HG02571 (cell line): Measurements from ENCODE around the gene CWC27.

ENCODE experiments used
- ATAC-seq: cut with Tn5 transposase; IDR thresholded peaks from one replicate; pipeline ENCODE4 v1.9.1; 2021; ENCODE audit warnings: mild to moderate bottlenecking, moderate library complexity; ENCODE audit not compliant: unreplicated experiment

The CWC27 gene

DNA sequence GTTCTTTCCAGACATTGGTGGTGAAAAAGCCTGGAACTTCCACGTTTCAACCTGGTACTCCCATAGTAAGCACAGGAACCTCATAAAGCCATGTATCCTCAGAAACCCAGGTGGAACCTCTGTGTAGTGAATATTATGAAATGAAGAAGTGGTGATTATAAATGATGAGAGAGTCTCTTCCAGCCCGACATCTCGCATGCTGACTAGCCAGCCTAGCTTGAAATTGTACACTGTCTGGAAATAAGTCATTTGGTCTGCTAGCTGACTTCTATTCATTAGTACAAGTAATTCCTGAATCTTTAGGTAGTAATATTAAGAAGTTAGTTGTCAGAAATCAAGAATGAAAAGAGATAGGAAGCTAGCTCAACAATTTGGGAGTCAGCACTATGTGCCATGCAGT, 203.3 kb downstream of the CWC27 start:
- no peak for ATAC-seq

GRCh38 chr5:64972591-64972990, 203.9 kb downstream of the CWC27 start:
- ATAC-seq = no peak

GRCh38 chr5:64973215-64973614, 204.5 kb downstream of the CWC27 start:
- no peak for ATAC-seq

- no peak for ATAC-seq
Observed at GRCh38 chr5:64977779-64978178, 209.0 kb downstream of the CWC27 start.

- ATAC-seq = no peak
Observed at GRCh38 chr5:64978546-64978945, 209.8 kb downstream of the CWC27 start.

- no peak for ATAC-seq
Observed at GRCh38 chr5:64979531-64979930, 210.8 kb downstream of the CWC27 start.

DNA sequence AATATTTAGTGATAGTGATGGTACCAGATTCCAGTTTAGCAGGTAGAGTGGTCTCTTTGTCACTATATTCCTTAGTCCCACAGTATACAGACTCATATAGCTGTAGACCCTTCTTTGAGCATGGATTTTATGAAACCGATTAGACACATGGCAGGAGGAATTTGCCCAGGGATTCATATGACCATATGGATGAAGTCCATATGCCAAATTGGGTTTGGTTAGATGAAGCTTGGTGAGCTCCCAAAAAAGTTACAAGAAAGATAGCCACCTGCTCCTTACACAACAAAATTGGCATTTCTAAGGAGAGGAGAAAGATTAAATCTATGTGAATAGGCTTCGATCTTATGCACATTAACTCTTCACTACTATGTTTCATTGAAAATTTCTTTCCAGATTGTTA, 211.4 kb downstream of the CWC27 start:
- no peak for ATAC-seq

DNA sequence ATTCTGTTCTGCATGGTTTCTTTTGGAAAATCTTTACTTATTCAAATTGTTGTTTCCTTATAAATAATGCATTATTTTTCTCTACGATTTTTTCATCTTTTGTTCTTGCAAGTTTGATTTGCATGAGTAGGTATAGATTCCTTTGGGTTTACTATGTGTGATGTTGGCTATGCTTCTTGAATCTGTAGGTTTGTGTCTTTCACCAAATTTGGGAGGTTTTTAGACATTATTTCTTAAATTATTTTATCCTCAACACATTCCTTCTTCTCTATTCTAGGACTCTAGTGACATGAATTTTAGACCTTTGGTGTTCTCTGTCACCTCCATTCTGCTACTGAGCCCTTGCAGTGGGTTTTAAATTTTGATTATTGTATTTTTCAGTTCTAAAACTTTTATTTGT, 219.0 kb downstream of the CWC27 start:
- no peak for ATAC-seq

- ATAC-seq = no peak
Observed at GRCh38 chr5:65009207-65009606, 240.5 kb downstream of the CWC27 start.

- ATAC-seq = no peak
Observed at GRCh38 chr5:65010841-65011240, 242.1 kb downstream of the CWC27 start.

GRCh38 chr5:65012301-65012892, 243.7 kb downstream of the CWC27 start:
- no peak for ATAC-seq

DNA sequence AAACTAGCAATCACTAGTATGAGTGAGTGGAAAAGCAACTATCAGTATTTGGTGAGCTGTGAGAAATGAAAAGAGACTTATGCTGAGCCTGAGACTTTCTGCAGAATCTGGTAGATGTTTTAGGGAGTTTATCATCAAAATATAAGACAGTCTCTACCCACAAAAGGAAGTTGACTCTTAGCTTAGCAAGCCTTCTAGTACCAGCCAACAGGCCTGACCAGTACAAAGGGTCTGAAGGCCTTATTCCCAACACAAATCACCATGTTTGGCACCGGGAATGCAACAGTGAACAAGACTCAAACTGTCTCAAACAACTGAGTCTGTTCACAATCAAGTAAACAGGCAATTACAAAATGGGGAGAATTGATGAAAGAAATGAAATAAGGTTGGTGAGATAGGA, 244.4 kb downstream of the CWC27 start:
- no peak for ATAC-seq

DNA sequence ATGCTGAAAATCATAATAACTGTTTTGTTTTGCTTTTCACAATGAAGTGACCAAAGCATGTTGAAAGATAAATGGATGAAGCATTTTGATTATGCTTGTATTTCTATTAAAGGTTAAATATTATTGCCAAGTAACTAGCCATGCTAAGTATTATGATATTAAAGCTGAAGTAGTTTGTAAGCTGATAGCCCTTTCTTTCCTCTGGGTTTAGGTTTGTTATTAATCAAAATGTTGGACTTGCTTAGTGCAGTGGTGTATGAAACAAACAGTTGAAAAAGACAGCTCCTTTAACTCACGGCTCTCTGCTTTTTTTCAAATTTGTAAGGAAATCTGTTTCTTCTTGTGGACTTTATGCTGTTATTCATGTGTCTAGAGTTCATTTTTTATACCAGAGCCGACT, 246.0 kb downstream of the CWC27 start:
- ATAC-seq = no peak

- ATAC-seq = no peak
Observed at GRCh38 chr5:65015767-65016166, 247.0 kb downstream of the CWC27 start.

DNA sequence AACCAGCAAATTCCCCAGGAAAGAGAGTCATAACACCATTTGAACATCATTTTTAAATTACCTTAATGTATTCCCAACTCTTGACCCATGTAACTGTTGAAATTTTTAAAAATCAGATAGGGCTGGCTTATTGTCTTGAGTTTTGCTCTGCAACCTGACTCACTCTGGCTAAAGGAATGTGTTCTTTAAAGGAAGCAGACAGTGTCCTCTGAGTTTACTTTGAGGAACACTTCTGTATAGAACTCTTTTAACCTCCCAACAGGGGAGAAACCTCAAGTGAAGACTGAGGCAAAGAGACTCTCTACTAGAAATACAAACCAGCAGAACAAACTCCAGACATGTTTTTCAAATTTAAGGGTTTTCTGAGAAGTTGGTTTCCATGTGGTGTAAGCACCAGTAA, 248.9 kb downstream of the CWC27 start:
- no peak for ATAC-seq

DNA sequence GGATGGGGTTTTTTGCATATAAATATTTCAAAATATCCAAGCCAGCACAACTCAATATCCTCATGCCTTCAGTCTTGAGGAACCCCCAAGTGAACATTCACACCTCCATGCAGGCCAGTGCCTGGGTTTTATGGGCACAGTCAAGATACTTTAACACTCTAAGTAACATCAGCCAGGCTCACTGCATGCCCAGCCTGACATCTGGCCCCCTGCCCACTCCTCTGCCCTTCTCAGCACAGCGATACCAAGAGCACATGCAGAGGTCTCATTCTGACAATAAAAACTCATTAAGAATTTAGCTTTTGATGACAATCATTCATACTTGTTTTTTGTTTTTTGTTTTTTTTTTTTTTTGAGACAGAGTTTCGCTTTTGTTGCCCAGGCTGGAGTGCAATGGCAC, 250.0 kb downstream of the CWC27 start:
- no peak for ATAC-seq

DNA sequence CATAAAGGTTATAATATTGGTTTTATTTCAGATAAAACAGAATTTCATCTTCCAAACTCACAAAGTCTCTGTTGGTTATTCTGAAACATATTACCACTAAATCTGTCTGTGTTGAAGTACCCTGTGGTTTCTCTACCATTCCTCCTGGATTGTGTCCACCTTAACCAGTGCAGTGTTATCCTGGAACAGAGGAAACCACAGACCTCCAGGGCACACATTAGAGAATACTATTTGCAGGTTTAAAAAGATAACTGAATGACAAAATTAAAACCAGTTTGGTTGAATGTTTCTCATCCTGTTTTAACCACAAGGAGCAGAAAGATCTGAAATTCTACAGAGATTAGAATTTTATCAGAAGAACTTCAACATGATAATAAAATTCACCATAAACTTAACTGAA, 251.8 kb downstream of the CWC27 start:
- ATAC-seq = no peak

DNA sequence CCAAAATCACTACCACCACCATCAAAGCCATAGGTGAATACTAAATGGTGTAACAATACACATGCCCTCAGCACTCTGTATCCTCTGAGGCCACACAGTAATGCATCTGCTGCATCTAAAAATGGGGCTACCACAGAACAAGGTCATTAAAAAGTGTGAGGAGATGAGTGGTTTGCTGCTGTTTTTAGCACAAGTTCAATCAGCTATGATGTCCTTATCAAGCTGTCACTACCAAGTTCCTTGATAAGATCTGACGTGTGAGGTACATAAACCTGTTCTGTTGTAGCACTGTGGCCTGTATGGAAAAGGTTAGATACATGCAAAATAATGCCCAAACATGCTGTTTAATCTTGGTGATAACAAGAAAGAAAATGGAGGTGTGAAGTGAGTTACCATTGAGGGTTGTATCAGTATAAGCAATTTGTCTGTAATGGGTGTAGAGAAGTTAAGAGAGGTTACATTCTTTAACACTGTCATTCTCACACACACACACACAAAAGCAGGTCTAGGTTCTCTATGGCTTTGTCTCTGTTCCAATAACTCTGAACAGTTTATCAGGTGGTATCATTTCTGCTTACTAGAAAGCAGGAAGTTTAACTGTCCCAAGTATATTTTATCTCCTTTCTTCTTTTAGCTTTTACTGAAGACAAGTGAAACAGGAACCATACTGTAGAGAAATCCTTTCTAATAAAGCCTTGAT, 252.9 kb downstream of the CWC27 start:
- no peak for ATAC-seq

GRCh38 chr5:65022932-65023331, 254.2 kb downstream of the CWC27 start:
- ATAC-seq = no peak

DNA sequence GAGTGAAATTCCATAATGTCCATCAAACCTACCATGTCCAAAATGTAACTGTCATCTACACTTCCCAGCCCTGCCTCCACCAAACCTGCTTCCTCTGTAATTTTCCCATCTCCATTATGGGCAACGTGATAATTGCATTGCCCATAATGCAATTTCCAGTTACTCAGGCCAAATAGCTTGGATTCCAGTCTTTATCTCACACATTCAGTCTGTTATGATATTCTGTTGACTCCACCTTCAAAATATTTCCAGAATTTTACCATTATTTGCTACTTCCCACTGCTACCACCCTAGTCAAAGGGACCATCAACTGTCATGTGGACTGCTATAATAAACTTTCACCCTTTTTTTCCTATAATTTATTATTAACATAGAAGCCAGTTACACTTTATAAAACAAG, 256.0 kb downstream of the CWC27 start:
- no peak for ATAC-seq

- no peak for ATAC-seq
Observed at GRCh38 chr5:65026816-65027548, 258.3 kb downstream of the CWC27 start.

DNA sequence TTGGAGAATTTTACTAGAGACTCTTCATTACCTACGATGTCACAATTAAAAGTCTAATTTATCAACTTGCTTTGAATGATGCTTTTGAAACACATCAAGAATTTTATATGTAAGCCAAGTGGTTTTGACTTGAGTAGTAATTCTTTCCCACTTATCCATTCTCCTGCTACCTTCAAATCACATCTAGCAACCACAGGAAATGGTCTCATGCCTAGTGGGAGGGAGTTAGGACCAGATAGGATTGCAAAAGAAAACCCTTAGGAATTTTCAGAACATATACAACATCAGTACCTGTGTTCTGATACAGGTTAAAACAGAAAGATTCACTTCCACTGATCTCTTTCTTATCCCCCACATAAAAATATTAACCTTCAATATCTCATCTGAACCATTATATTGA, 260.4 kb downstream of the CWC27 start:
- no peak for ATAC-seq
